GM12874 (cell line): ENCODE measurements around the gene COL4A1.

Experiments used
- CTCF ChIP-seq: IDR thresholded peaks from 2 replicates; pipeline ENCODE4 v1.5.1; 2011; ENCODE audit warnings: low read depth, mild to moderate bottlenecking, control low read depth, low read length, moderate library complexity; ENCODE audit not compliant: insufficient read depth

Gene COL4A1

GRCh38 chr13:110245416-110245899, 61.5 kb downstream of the COL4A1 start:
- no peak for TF ChIP-seq CTCF

GRCh38 chr13:110244976-110245375, 62.0 kb downstream of the COL4A1 start:
- no peak for TF ChIP-seq CTCF

- no peak for TF ChIP-seq CTCF
Observed at GRCh38 chr13:110244071-110244830, 62.7 kb downstream of the COL4A1 start.

GRCh38 chr13:110242615-110243014, 64.3 kb downstream of the COL4A1 start:
- TF ChIP-seq CTCF, result no peak

- no peak for TF ChIP-seq CTCF
Observed at GRCh38 chr13:110240943-110241342, 66.0 kb downstream of the COL4A1 start.

- no peak for TF ChIP-seq CTCF
Observed at GRCh38 chr13:110240352-110240751, 66.6 kb downstream of the COL4A1 start.

GRCh38 chr13:110239280-110240125, 67.5 kb downstream of the COL4A1 start:
- no peak for TF ChIP-seq CTCF
